AG10803 (cell line): ENCODE measurements around the gene TMEM239.

ENCODE experiments used
- DNase-seq: peaks from one replicate; pipeline ENCODE4 v3.0.0; 2010; ENCODE audit warnings: low read depth
- H3K4me3 ChIP-seq: 2 replicates; pipeline ENCODE4 v1.5.1; 2011; ENCODE audit warnings: mild to moderate bottlenecking, low read length, control low read depth
- CTCF ChIP-seq: conservative IDR thresholded peaks from 2 replicates; pipeline ENCODE4 v1.5.1; 2011; ENCODE audit warnings: mild to moderate bottlenecking, low read length, control low read depth, inconsistent platforms

The TMEM239 gene

GRCh38 chr20:2840138-2840966 lies 24.2 kb downstream of the TMEM239 start, which contains the start of the genes PCED1A and VPS16:
Gene PCED1A (minus strand): TSS chr20:2840655. CDS start chr20:2839912, 743 bp downstream.
Gene VPS16 (plus strand): TSS chr20:2840745. CDS start chr20:2840775, 30 bp downstream.
- TF ChIP-seq CTCF, result no peak
- peak; percentile 83 for DNase-seq
- H3K4me3 ChIP-seq, result peak within 1 kb of the TSS; percentile 92

- DNase-seq, result peak; percentile 72
- peak overlapping the region; percentile 92 for H3K4me3 ChIP-seq
- TF ChIP-seq CTCF, result no peak
Observed at GRCh38 chr20:2840967-2841531, 24.9 kb downstream of the TMEM239 start.

- no peak for TF ChIP-seq CTCF
- no peak for DNase-seq
- no peak overlapping the region for H3K4me3 ChIP-seq
Observed at GRCh38 chr20:2845607-2846006, 29.4 kb downstream of the TMEM239 start.

GRCh38 chr20:2846698-2847097 lies 30.5 kb downstream of the TMEM239 start:
- H3K4me3 ChIP-seq, result no peak overlapping the region
- DNase-seq, result no peak
- TF ChIP-seq CTCF, result no peak

- no peak for TF ChIP-seq CTCF
- DNase-seq, result no peak
- H3K4me3 ChIP-seq, result no peak overlapping the region
Observed at GRCh38 chr20:2847802-2848201, 31.6 kb downstream of the TMEM239 start.

- H3K4me3 ChIP-seq, result no peak overlapping the region
- no peak for DNase-seq
- no peak for TF ChIP-seq CTCF
Observed at GRCh38 chr20:2849529-2849928, 33.4 kb downstream of the TMEM239 start.

- no peak for TF ChIP-seq CTCF
- H3K4me3 ChIP-seq, result no peak overlapping the region
- no peak for DNase-seq
Observed at GRCh38 chr20:2851086-2851485, 34.9 kb downstream of the TMEM239 start.
